BJ (cell line): ENCODE data around the gene MCC. TPM values are rescaled to one million over a fixed set of nuclear protein-coding genes. Genes with fewer than 3 reads are reported as not detected.

Experiments
- CTCF ChIA-PET: fragments of 350-600 bp; formaldehyde crosslinking; extraction: SDS; loops from one replicate; lab custom pipeline; 2021; ENCODE audit warnings: antibody characterized with exemption, inconsistent platforms; lab: Yijun Ruan, JAX
- POLR2A ChIA-PET: fragments of 300-600 bp; sonication (Branson Sonifier 250); formaldehyde crosslinking; extraction: SDS; loops from one replicate; lab custom pipeline; 2021; ENCODE audit warnings: antibody characterized with exemption; lab: Charles Lee
- DNase-seq: peaks from one replicate; pipeline ENCODE4 v3.0.0-alpha.2; 2011; ENCODE audit warnings: low read depth
- H3K27me3 ChIP-seq: 2 replicates; pipeline ENCODE4 v1.6.0; 2011; ENCODE audit warnings: low read length; ENCODE audit not compliant: control insufficient read depth, insufficient read depth
- H3K36me3 ChIP-seq: 2 replicates; pipeline ENCODE4 v1.5.1; 2011; ENCODE audit warnings: low read length; ENCODE audit not compliant: control insufficient read depth, insufficient read depth
- H3K4me3 ChIP-seq: 2 replicates; pipeline ENCODE4 v1.5.1; 2011; ENCODE audit warnings: low read depth, mild to moderate bottlenecking, control low read depth, low read length
- CTCF ChIP-seq: IDR thresholded peaks from 2 replicates; pipeline ENCODE4 v1.5.1; 2011; ENCODE audit warnings: low read depth, mild to moderate bottlenecking, control low read depth, inconsistent platforms, low read length, moderate library complexity; ENCODE audit not compliant: insufficient read depth
- polyA plus RNA-seq: library from polyadenylated mRNA; depleted of rRNA; stranded (reverse); fragments of >200 nt; gene quantifications from 2 replicates; pipeline ENCODE4 v1.2.3, GENCODE V29; 2011

Gene MCC
- polyA plus RNA-seq, 1 experiment, result 2.3 TPM

DNA sequence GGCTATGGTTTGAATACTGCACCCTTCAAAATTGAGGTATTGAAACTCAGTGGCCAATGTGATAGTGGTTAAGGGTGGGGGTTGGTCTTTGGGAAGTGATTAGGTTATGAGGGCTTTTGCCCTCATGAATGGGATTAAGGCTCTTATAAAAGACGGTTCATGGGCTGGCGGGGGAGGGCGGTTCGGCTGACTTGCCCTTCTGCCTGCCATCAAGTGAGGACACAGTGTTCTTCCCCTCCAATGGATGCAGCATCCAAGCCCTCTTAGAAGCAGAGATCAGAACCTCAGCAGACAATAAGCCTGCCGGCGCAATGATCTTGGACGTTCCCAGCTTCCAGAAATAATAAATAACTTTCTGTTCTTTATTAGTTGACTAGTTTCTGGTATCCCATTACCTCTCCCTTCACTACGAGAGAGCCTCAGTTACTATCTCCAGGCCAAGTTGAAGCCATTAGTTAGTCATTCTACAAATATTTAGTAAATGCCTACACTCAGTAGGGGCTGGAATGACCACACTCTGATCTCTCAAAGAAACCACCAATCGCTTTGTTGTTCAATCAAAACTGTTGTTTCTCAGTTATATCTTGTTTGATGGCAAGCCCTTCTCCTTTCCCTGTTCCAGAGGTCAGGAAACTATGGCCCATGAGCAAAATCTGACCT is 272.7 kb downstream of the MCC start:
- no peak for TF ChIP-seq CTCF
- no peaks in the 10 kb centered on the region for H3K36me3 ChIP-seq
- no peaks in the 10 kb centered on the region for H3K27me3 ChIP-seq
- ChIA-PET CTCF (interaction anchor here (0.5 to 0.9 kb wide), 2 partner anchors 16 to 303 kb away, joined by 3 read pairs; no protein-coding TSS in a partner anchor), POLR2A (no interaction called here)
- DNase-seq, result no peak
- H3K4me3 ChIP-seq, result no peak overlapping the region

- CTCF ChIA-PET, result interaction anchor here (0.5 to 0.9 kb wide), 2 partner anchors 17 to 280 kb away, joined by 3 read pairs; no protein-coding TSS in a partner anchor
- POLR2A ChIA-PET, result no interaction called here
- no peaks in the 10 kb centered on the region for H3K27me3 ChIP-seq
- no peak overlapping the region for H3K4me3 ChIP-seq
- no peak for TF ChIP-seq CTCF
- DNase-seq, result no peak
- no peaks in the 10 kb centered on the region for H3K36me3 ChIP-seq
Observed at GRCh38 chr5:113214606-113215323, 273.5 kb downstream of the MCC start.

DNA sequence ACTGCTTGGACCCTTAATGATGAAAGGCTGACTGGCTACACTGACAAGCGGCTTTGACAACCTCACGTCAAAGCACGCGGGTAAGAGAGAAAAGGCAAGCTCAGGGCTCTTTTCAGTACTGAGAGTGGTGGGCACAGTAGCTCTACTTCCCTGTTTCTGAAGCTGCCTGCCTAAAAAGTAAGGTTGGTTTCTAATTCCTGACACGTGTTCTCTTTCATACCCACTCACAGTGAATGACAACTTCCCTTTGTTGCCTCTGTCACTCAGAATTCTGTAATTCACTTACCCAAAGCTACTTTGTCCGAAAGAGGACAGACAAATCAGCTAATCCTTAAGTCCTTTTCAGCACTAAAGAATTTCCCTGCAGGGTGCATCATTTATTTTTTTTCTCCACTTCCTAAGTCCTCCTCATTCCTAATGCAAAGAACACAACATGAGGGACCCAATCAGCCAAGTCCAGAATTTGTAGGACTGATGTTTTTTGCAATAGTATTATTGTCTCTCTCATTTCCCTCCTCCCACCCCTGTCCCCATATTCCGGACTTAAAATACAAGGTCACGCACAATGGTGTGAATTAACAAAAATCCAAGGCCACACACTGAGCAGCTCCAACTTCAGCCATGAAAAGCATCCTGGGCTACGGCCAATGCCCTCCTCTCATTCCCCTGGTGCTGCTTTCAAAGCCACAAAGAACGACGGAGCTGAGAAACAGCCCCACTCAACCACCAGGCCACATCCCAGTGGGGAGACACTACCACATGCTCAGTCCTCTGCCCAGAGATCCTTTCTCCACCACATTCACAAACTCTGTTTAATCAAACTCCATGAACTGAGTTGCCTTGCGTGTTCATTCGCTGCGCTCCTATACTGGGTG is 274.5 kb downstream of the MCC start:
- no peak for DNase-seq
- Histone ChIP-seq H3K27me3 (no peaks in the 10 kb centered on the region), H3K36me3 (no peaks in the 10 kb centered on the region), H3K4me3 (no peak overlapping the region)
- ChIA-PET POLR2A (no interaction called here), CTCF (no interaction called here)
- TF ChIP-seq CTCF, result no peak

- TF ChIP-seq CTCF, result no peak
- H3K27me3 ChIP-seq, result no peaks in the 10 kb centered on the region
- no peak overlapping the region for H3K4me3 ChIP-seq
- DNase-seq, result no peak
- ChIA-PET CTCF (interaction anchor here (1.4 kb wide), 1 partner anchor 14 kb away, joined by 3 read pairs; no protein-coding TSS in a partner anchor), POLR2A (no interaction called here)
- H3K36me3 ChIP-seq, result no peaks in the 10 kb centered on the region
Observed at GRCh38 chr5:113212244-113212920, 275.9 kb downstream of the MCC start.
